H1 (cell line): ENCODE data around the gene CDH22. TPM values are rescaled to one million over a fixed set of nuclear protein-coding genes. Genes with fewer than 3 reads are reported as not detected.
A peak's percentile ranks its signal among the peaks of the same experiment; 100 is the strongest.

ENCODE experiments used
- CTCF ChIA-PET: fragments of 300-600 bp; sonication (Branson Sonifier 250); formaldehyde crosslinking; loops from one replicate; lab custom pipeline; 2021; ENCODE audit not compliant: partially characterized antibody; lab: Charles Lee
- POLR2A ChIA-PET: fragments of 300-600 bp; sonication (Branson Sonifier 250); formaldehyde crosslinking; loops from one replicate; lab custom pipeline; 2021; ENCODE audit warnings: inconsistent platforms; ENCODE audit not compliant: partially characterized antibody; lab: Charles Lee
- DNase-seq, 2 experiments: peaks; one replicate each; pipeline versions ENCODE4 v3.0.0 to v3.0.0-alpha.2; 2010 to 2022; ENCODE audit warnings: low spot score in 2 of 2, low read depth in 1 of 2, mixed read lengths in 1 of 2
- FAIRE-seq: peaks from 2 replicates; lab custom pipeline; 2011; peaks lifted over from hg19 to GRCh38; lab: Jason Lieb, UNC
- H2AFZ ChIP-seq: 2 replicates; pipeline ENCODE4 v1.8.1; 2012; ENCODE audit warnings: low read length, inconsistent platforms
- H2AK5ac ChIP-seq: 2 replicates; pipeline ENCODE4 v1.6.1; 2013; ENCODE audit warnings: low read depth, low read length
- H2BK120ac ChIP-seq: replicated peaks from 2 replicates; pipeline ENCODE3; 2013; ENCODE audit warnings: low read depth, low read length, inconsistent platforms
- H2BK12ac ChIP-seq: 2 replicates; pipeline ENCODE4 v1.6.1; 2013; ENCODE audit warnings: low read depth, low read length
- H2BK15ac ChIP-seq: 2 replicates; pipeline ENCODE4 v1.6.1; 2013; ENCODE audit warnings: low read length
- H2BK20ac ChIP-seq: 2 replicates; pipeline ENCODE4 v1.6.1; 2013; ENCODE audit warnings: low read length
- H2BK5ac ChIP-seq: 2 replicates; pipeline ENCODE4 v1.6.1; 2013; ENCODE audit warnings: low read depth, low read length
- H3K14ac ChIP-seq: 2 replicates; pipeline ENCODE4 v1.6.1; 2013; ENCODE audit warnings: inconsistent platforms; ENCODE audit not compliant: insufficient read length
- H3K18ac ChIP-seq: 2 replicates; pipeline ENCODE4 v1.6.1; 2013; ENCODE audit warnings: low read length; ENCODE audit errors: extremely low read depth
- H3K23ac ChIP-seq: 2 replicates; pipeline ENCODE4 v1.6.1; 2013; ENCODE audit warnings: inconsistent platforms; ENCODE audit not compliant: insufficient read length
- H3K23me2 ChIP-seq: 2 replicates; pipeline ENCODE4 v1.6.1; 2013; ENCODE audit warnings: low read depth, low read length
- H3K27ac ChIP-seq: 2 replicates; pipeline ENCODE4 v1.6.1; 2011; ENCODE audit warnings: low read depth, low read length, inconsistent platforms
- H3K27me3 ChIP-seq, 4 experiments: replicated peaks in 1 of 4; 1 replicate in 1 of 4; 2 replicates in 3 of 4; pipeline versions ENCODE4 v1.6.1 to v1.8.1; 2011 to 2013; ENCODE audit warnings: low read length in 3 of 4, mild to moderate bottlenecking in 3 of 4, inconsistent platforms in 2 of 4, mixed read lengths in 2 of 4, moderate library complexity in 1 of 4; ENCODE audit not compliant: control insufficient read depth in 3 of 4, insufficient read depth in 3 of 4; ENCODE audit errors: extremely low read depth in 1 of 4
- H3K36me3 ChIP-seq, 4 experiments: 2 replicates each; pipeline versions ENCODE4 v1.6.1 to v1.8.1; 2011 to 2013; ENCODE audit warnings: mild to moderate bottlenecking in 4 of 4, low read length in 3 of 4, moderate library complexity in 2 of 4, control low read depth in 1 of 4, inconsistent platforms in 1 of 4; ENCODE audit not compliant: insufficient read depth in 4 of 4, control insufficient read depth in 2 of 4
- H3K4ac ChIP-seq: replicated peaks from 2 replicates; pipeline ENCODE3; 2013; ENCODE audit warnings: low read length, low read depth, mixed read lengths, inconsistent platforms; ENCODE audit not compliant: insufficient read length
- H3K4me1 ChIP-seq, 4 experiments: replicated peaks in 1 of 4; 1 replicate in 1 of 4; 2 replicates in 3 of 4; pipeline versions ENCODE4 v1.6.1 to v1.8.1; 2011 to 2013; ENCODE audit warnings: low read length in 3 of 4, inconsistent platforms in 2 of 4, mixed read lengths in 1 of 4; ENCODE audit not compliant: insufficient read depth in 4 of 4, control insufficient read depth in 3 of 4
- H3K4me2 ChIP-seq, 2 experiments: 2 replicates each; pipeline versions ENCODE4 v1.6.1 to v1.8.1; 2011 to 2013; ENCODE audit warnings: low read depth in 2 of 2, low read length in 2 of 2, control low read depth in 1 of 2, inconsistent platforms in 1 of 2, mild to moderate bottlenecking in 1 of 2; ENCODE audit not compliant: insufficient read depth in 1 of 2
- H3K4me3 ChIP-seq, 4 experiments: fragments of 200-600, 300-600 bp in 1 of 4; sonication (generic), shearing (Covaris generic), sonication (Bioruptor Twin) in 1 of 4; 2 replicates each; pipeline versions ENCODE4 v1.5.1 to v1.8.1; 2011 to 2016; ENCODE audit warnings: low read length in 4 of 4, low read depth in 3 of 4, control low read depth in 2 of 4, inconsistent platforms in 2 of 4, mild to moderate bottlenecking in 2 of 4, mixed read lengths in 1 of 4, moderate library complexity in 1 of 4; ENCODE audit not compliant: insufficient read depth in 2 of 4; ENCODE audit errors: extremely low read depth in 1 of 4
- H3K56ac ChIP-seq: replicated peaks from 2 replicates; pipeline ENCODE3; 2013; ENCODE audit warnings: low read depth, mild to moderate bottlenecking, mixed read lengths, low read length, inconsistent platforms; ENCODE audit not compliant: insufficient read length
- H3K79me1 ChIP-seq: 2 replicates; pipeline ENCODE4 v1.6.1; 2013; ENCODE audit warnings: low read depth, low read length, control low read depth
- H3K79me2 ChIP-seq, 2 experiments: 2 replicates each; pipeline versions ENCODE4 v1.6.1 to v1.8.1; 2012 to 2013; ENCODE audit warnings: low read length in 2 of 2, mild to moderate bottlenecking in 2 of 2, inconsistent platforms in 1 of 2; ENCODE audit not compliant: insufficient read depth in 2 of 2, control insufficient read depth in 1 of 2
- H3K9ac ChIP-seq, 4 experiments: replicated peaks in 1 of 4; 1 replicate in 1 of 4; 2 replicates in 3 of 4; pipeline versions ENCODE4 v1.6.1 to v1.8.1; 2011 to 2013; ENCODE audit warnings: low read depth in 3 of 4, low read length in 3 of 4, control low read depth in 2 of 4, mild to moderate bottlenecking in 2 of 4, moderate library complexity in 2 of 4, inconsistent platforms in 1 of 4; ENCODE audit errors: extremely low read depth in 1 of 4
- H3K9me3 ChIP-seq, 2 experiments: 2 replicates each; pipeline versions ENCODE4 v1.6.1 to v1.8.1; 2012 to 2013; ENCODE audit warnings: mild to moderate bottlenecking in 2 of 2, moderate library complexity in 2 of 2, control low read depth in 1 of 2, inconsistent platforms in 1 of 2, low read depth in 1 of 2, low read length in 1 of 2, mixed read lengths in 1 of 2; ENCODE audit not compliant: insufficient read depth in 2 of 2
- H4K20me1 ChIP-seq, 2 experiments: replicated peaks in 1 of 2; 2 replicates each; pipeline versions ENCODE3 to v1.8.1; 2011 to 2013; ENCODE audit warnings: inconsistent platforms in 2 of 2, low read length in 2 of 2, mild to moderate bottlenecking in 1 of 2; ENCODE audit not compliant: insufficient read depth in 2 of 2, control insufficient read depth in 1 of 2
- H4K5ac ChIP-seq: 2 replicates; pipeline ENCODE4 v1.6.1; 2013; ENCODE audit warnings: low read length, low read depth, mixed read lengths, inconsistent platforms; ENCODE audit not compliant: insufficient read length
- H4K8ac ChIP-seq: 2 replicates; pipeline ENCODE4 v1.8.0; 2013; ENCODE audit warnings: mild to moderate bottlenecking, moderate library complexity, low read length, inconsistent platforms; ENCODE audit not compliant: insufficient read depth; ENCODE audit errors: extremely low read depth
- H4K91ac ChIP-seq: replicated peaks from 2 replicates; pipeline ENCODE3; 2013; ENCODE audit warnings: low read length, mixed read lengths, inconsistent platforms; ENCODE audit not compliant: insufficient read length
- ASH2L ChIP-seq: fragments of 200-600, 300-600 bp; sonication (generic); IDR thresholded peaks from one replicate; pipeline ENCODE4 v1.7.1; 2017; ENCODE audit warnings: low read length
- ATF2 ChIP-seq: IDR thresholded peaks from 2 replicates; pipeline ENCODE4 v1.6.1; 2012; ENCODE audit warnings: low read length, inconsistent platforms
- CTBP2 ChIP-seq: IDR thresholded peaks from 2 replicates; pipeline ENCODE4 v1.7.0; 2011; ENCODE audit warnings: borderline replicate concordance, mild to moderate bottlenecking, moderate library complexity, mixed read lengths, low read length; ENCODE audit not compliant: insufficient read depth, insufficient read length
- EZH2 ChIP-seq: fragments of 200-600 bp; sonication (generic); IDR thresholded peaks from 2 replicates; pipeline ENCODE4 v1.7.1; 2012; ENCODE audit warnings: low read depth, mild to moderate bottlenecking, moderate library complexity, low read length, inconsistent platforms; ENCODE audit not compliant: severe bottlenecking
- KDM4A ChIP-seq: IDR thresholded peaks from one replicate; pipeline ENCODE4 v1.7.1; 2012; ENCODE audit warnings: low read depth, mild to moderate bottlenecking, moderate library complexity, low read length, inconsistent platforms; ENCODE audit not compliant: severe bottlenecking
- PHF8 ChIP-seq: fragments of 200-600 bp; sonication (generic); conservative IDR thresholded peaks from 2 replicates; pipeline ENCODE4 v1.7.1; 2012; ENCODE audit warnings: low read depth, mild to moderate bottlenecking, inconsistent platforms, low read length, moderate library complexity
- SIN3A ChIP-seq, 2 experiments: IDR thresholded peaks in 1 of 2; conservative IDR thresholded peaks in 1 of 2; 2 replicates each; pipeline ENCODE4 v1.6.1; 2011 to 2012; ENCODE audit warnings: low read length in 2 of 2, improper control_type of control experiment in 1 of 2, low read depth in 1 of 2, mild to moderate bottlenecking in 1 of 2
- SP4 ChIP-seq: IDR thresholded peaks from 2 replicates; pipeline ENCODE4 v1.6.1; 2012; ENCODE audit warnings: low read length, inconsistent platforms
- YY1 ChIP-seq: IDR thresholded peaks from 2 replicates; pipeline ENCODE4 v1.6.1; 2011; ENCODE audit warnings: low read depth, mild to moderate bottlenecking, low read length
- WGBS, 2 experiments: shearing (Covaris generic) in 1 of 2; methylation state at CpG; one replicate each; pipeline versions ENCODE4 v1.1.6 to v1.1.7; 2013 to 2015; ENCODE audit warnings: low lambda C conversion rate in 2 of 2, mixed read lengths in 2 of 2, inconsistent platforms in 1 of 2, low coverage in 1 of 2, missing lambda C conversion rate in 1 of 2; ENCODE audit not compliant: insufficient replicate concordance in 2 of 2, insufficient coverage in 1 of 2, insufficient read length in 1 of 2; ENCODE audit errors: extremely low coverage in 1 of 2, missing lambda C conversion rate in 1 of 2; 5-methylcytosine and 5-hydroxymethylcytosine counted together
- polyA plus RNA-seq, 7 experiments: library from polyadenylated mRNA; depleted of rRNA in 3 of 7; stranded (reverse) in 5 of 7; unstranded in 2 of 7; fragments of >200 nt in 5 of 7; fragments of 200-250 nt in 2 of 7; gene quantifications; 1 replicate in 5 of 7; 2 replicates in 1 of 7; 4 replicates in 1 of 7; pipeline versions ENCODE4 v1.2.1 to v1.2.3, GENCODE V29; 2011 to 2013; ENCODE audit warnings: missing spikeins in 2 of 7, mixed read lengths in 2 of 7
- total RNA-seq: library from RNA; stranded (reverse); fragmentation: NEBNext Ultra II Directional; extraction: Animal tissue kit (Norgen Biotek cat#: 25700); gene quantifications from 2 replicates; pipeline ENCODE4 v1.2.1, GENCODE V29; 2021

The CDH22 gene
- total and polyA plus RNA-seq, 2 of the 8 experiments (the other 6 are each of a cell fraction or from before 2014, with no cell fraction given) = 0.35 to 0.39 TPM

- POLR2A ChIA-PET = interaction anchor here (1.3 kb wide), 1 partner anchor 14 kb away, joined by 3 read pairs; no protein-coding TSS in a partner anchor
- no peak overlapping the region for H3K23ac ChIP-seq
- H2AFZ ChIP-seq = peak overlapping the region; percentile 50; the same call in 1 of the 2 replicates
- no peaks in the 10 kb centered on the region for H3K9me3 ChIP-seq
- peaks cover 0 to 19% (median 6%) of the 10 kb centered on the region in 4 experiments; a peak in 5 of 7 replicates for H3K4me1 ChIP-seq
- no peak overlapping the region for H3K9ac ChIP-seq
- peak overlapping the region; percentile 98; the same call in 1 of the 2 replicates for H2BK12ac ChIP-seq
- WGBS, 2 experiments = 72% methylated on average over 6 of the region's 11 CpGs; no CpG with 5 or more reads in 1 of the 2 experiments
- H3K79me1 ChIP-seq = no peaks in the 10 kb centered on the region
- H3K14ac ChIP-seq = no peak overlapping the region
- CTCF ChIA-PET = interaction anchor here (0.8 to 2.2 kb wide), 8 partner anchors 9 to 180 kb away, joined by 3 to 9 read pairs (median 4); no protein-coding TSS in a partner anchor
- no peak overlapping the region for H4K91ac ChIP-seq
- H2AK5ac ChIP-seq = no peak overlapping the region
- H2BK20ac ChIP-seq = no peak overlapping the region
- H3K27ac ChIP-seq = no peak overlapping the region
- H2BK5ac ChIP-seq = peak overlapping the region; percentile 56; the same call in 1 of the 2 replicates
- no peak for FAIRE-seq
- H3K23me2 ChIP-seq = peaks cover 7% of the 10 kb centered on the region
- peak overlapping the region; percentile 78; the same call in 1 of the 2 replicates for H3K18ac ChIP-seq
- H3K4me2 ChIP-seq = peak overlapping the region in 1 of 2 experiments; percentile 4; a peak in 1 of 4 replicates
- peaks cover 0 to 8% (median 0%) of the 10 kb centered on the region in 4 experiments; a peak in 3 of 7 replicates for H3K27me3 ChIP-seq
- 0 out of 2 replicates have a peak overlapping the region, but pooled peaks have one; percentile 92 for H2BK15ac ChIP-seq
- H4K8ac ChIP-seq = no peak overlapping the region
- no peaks in the 10 kb centered on the region for H3K79me2 ChIP-seq
- no peaks in the 10 kb centered on the region for H4K20me1 ChIP-seq
- no peak overlapping the region for H3K4ac ChIP-seq
- H3K4me3 ChIP-seq = no peak overlapping the region
- no peak overlapping the region for H2BK120ac ChIP-seq
- no peaks in the 10 kb centered on the region for H3K36me3 ChIP-seq
- DNase-seq = no peak
- no peak overlapping the region for H4K5ac ChIP-seq
- H3K56ac ChIP-seq = no peak overlapping the region
- TF ChIP-seq EZH2 (no peak), CTBP2 (no peak), SIN3A (conservative IDR thresholded peaks at IDR 0.05 in 1 of 2, IDR thresholded peaks at IDR 0.05 in 1 of 2; ENCODE audit: low read depth in 1 of 2, low read length in 2 of 2) (no peak), YY1 (no peak), PHF8 (no peak), ASH2L (no peak), ATF2 (no peak), KDM4A (no peak), SP4 (no peak)
These were observed 105.4 kb downstream of the CDH22 start for GRCh38 chr20:46202766-46203509.
